Hepatocyte (in vitro differentiated cells): ENCODE data around the gene PTPRD. TPM values are rescaled to one million over a fixed set of nuclear protein-coding genes. Genes with fewer than 3 reads are reported as not detected.
A peak's percentile ranks its signal among the peaks of the same experiment; 100 is the strongest.

ENCODE experiments used
- DNase-seq: peaks from one replicate; pipeline ENCODE4 v3.0.0-alpha.2; 2016; ENCODE audit warnings: low spot score
- H2AFZ ChIP-seq: fragments of 200-600 bp; sonication (generic); 2 replicates; pipeline ENCODE4 v1.6.0; 2016; ENCODE audit warnings: antibody characterized with exemption, mild to moderate bottlenecking
- H3K27ac ChIP-seq: fragments of 200-600 bp; sonication (generic); 2 replicates; pipeline ENCODE4 v1.5.1; 2016; ENCODE audit warnings: mild to moderate bottlenecking
- H3K27me3 ChIP-seq: fragments of 200-600 bp; sonication (generic); 2 replicates; pipeline ENCODE4 v1.6.1; 2016
- H3K36me3 ChIP-seq: fragments of 200-600 bp; sonication (generic); replicated peaks from 2 replicates; pipeline ENCODE4 v1.5.1; 2016; ENCODE audit warnings: low read depth; ENCODE audit not compliant: insufficient read depth
- H3K4me1 ChIP-seq: fragments of 200-600 bp; sonication (generic); 2 replicates; pipeline ENCODE4 v1.5.1; 2016; ENCODE audit warnings: mild to moderate bottlenecking, moderate library complexity; ENCODE audit not compliant: insufficient read depth
- H3K4me2 ChIP-seq: fragments of 200-600 bp; sonication (generic); 2 replicates; pipeline ENCODE4 v1.6.0; 2016
- H3K4me3 ChIP-seq: fragments of 200-600 bp; sonication (generic); 2 replicates; pipeline ENCODE4 v1.5.1; 2016; ENCODE audit warnings: mild to moderate bottlenecking
- H3K79me2 ChIP-seq: fragments of 200-600 bp; sonication (generic); 2 replicates; pipeline ENCODE4 v1.6.0; 2017; ENCODE audit warnings: mild to moderate bottlenecking
- H3K9me2 ChIP-seq: fragments of 200-600 bp; sonication (generic); replicated peaks from 2 replicates; pipeline ENCODE4 v1.6.0; 2017; ENCODE audit warnings: mild to moderate bottlenecking; ENCODE audit not compliant: insufficient read depth
- H3K9me3 ChIP-seq: fragments of 200-600 bp; sonication (generic); 2 replicates; pipeline ENCODE4 v1.5.1; 2016; ENCODE audit warnings: low read depth, mild to moderate bottlenecking
- H4K20me1 ChIP-seq: fragments of 200-600 bp; sonication (generic); 2 replicates; pipeline ENCODE4 v1.6.0; 2016; ENCODE audit warnings: mild to moderate bottlenecking; ENCODE audit not compliant: insufficient read depth, poor library complexity, severe bottlenecking
- CTCF ChIP-seq: fragments of 200-600 bp; sonication (generic); IDR thresholded peaks from 2 replicates; pipeline ENCODE4 v1.5.1; 2016; ENCODE audit warnings: antibody characterized with exemption, mild to moderate bottlenecking; ENCODE audit not compliant: poor library complexity
- EZH2 ChIP-seq: fragments of 200-600 bp; sonication (generic); IDR thresholded peaks from 2 replicates; pipeline ENCODE4 v1.6.1; 2016; ENCODE audit warnings: antibody characterized with exemption, mild to moderate bottlenecking, borderline replicate concordance
- EZH2phosphoT487 ChIP-seq: fragments of 200-600 bp; sonication (generic); IDR thresholded peaks from one replicate; pipeline ENCODE4 v1.6.1; 2018; ENCODE audit warnings: antibody characterized with exemption, mild to moderate bottlenecking, low read depth, moderate library complexity; ENCODE audit not compliant: unreplicated experiment, severe bottlenecking
- WGBS: methylation state at CpG from one replicate; pipeline ENCODE4 v1.1.6; 2016; ENCODE audit warnings: low lambda C conversion rate; ENCODE audit errors: missing lambda C conversion rate; 5-methylcytosine and 5-hydroxymethylcytosine counted together
- polyA plus RNA-seq: library from polyadenylated mRNA; unstranded; fragments of >200 nt; fragmentation: Nextera tagmentation; extraction: Ambion mirVana; gene quantifications from 2 replicates; pipeline ENCODE4 v1.2.1, GENCODE V29; 2016
- total RNA-seq: library from RNA; depleted of rRNA; stranded (reverse); fragments of >200 nt; gene quantifications from 2 replicates; pipeline ENCODE4 v1.2.3, GENCODE V29; 2014

The PTPRD gene
- total and polyA plus RNA-seq, 2 experiments from 2014 or later: 6.5 to 77.6 TPM

GRCh38 chr9:8374471-8374870 lies 2238.3 kb downstream of the PTPRD start:
- no peak overlapping the region for H2AFZ ChIP-seq
- H3K79me2 ChIP-seq: no peaks in the 10 kb centered on the region
- H3K4me3 ChIP-seq: no peak overlapping the region
- H3K27ac ChIP-seq: no peak overlapping the region
- H3K36me3 ChIP-seq: no peaks in the 10 kb centered on the region
- peak; percentile 50 for DNase-seq
- no peak overlapping the region for H3K4me2 ChIP-seq
- H3K4me1 ChIP-seq: peaks cover 10% of the 10 kb centered on the region
- H3K9me2 ChIP-seq: no peaks in the 10 kb centered on the region
- H3K9me3 ChIP-seq: no peaks in the 10 kb centered on the region
- TF ChIP-seq EZH2: no peak
- TF ChIP-seq EZH2phosphoT487: no peak
- no peak for TF ChIP-seq CTCF
- H4K20me1 ChIP-seq: no peaks in the 10 kb centered on the region
- 45% methylated on average over 3 of the region's 3 CpGs for WGBS
- no peaks in the 10 kb centered on the region for H3K27me3 ChIP-seq

GRCh38 chr9:8371686-8372085 lies 2241.1 kb downstream of the PTPRD start:
- Histone ChIP-seq H3K4me2 (no peak overlapping the region), H3K4me1 (no peaks in the 10 kb centered on the region), H3K9me2 (no peaks in the 10 kb centered on the region), H3K79me2 (no peaks in the 10 kb centered on the region), H3K4me3 (no peak overlapping the region), H3K9me3 (no peaks in the 10 kb centered on the region), H2AFZ (no peak overlapping the region), H3K36me3 (no peaks in the 10 kb centered on the region), H4K20me1 (no peaks in the 10 kb centered on the region), H3K27ac (no peak overlapping the region), H3K27me3 (no peaks in the 10 kb centered on the region)
- 93% methylated on average over 2 of the region's 2 CpGs for WGBS
- TF ChIP-seq EZH2phosphoT487: no peak
- TF ChIP-seq EZH2: no peak
- no peak for TF ChIP-seq CTCF
- DNase-seq: no peak

- Histone ChIP-seq H3K9me2 (no peaks in the 10 kb centered on the region), H3K27ac (peak overlapping the region; percentile 72), H3K9me3 (no peaks in the 10 kb centered on the region), H3K4me1 (peaks cover 12% of the 10 kb centered on the region), H3K4me2 (no peak overlapping the region), H3K79me2 (no peaks in the 10 kb centered on the region), H3K27me3 (no peaks in the 10 kb centered on the region), H3K4me3 (no peak overlapping the region), H4K20me1 (no peaks in the 10 kb centered on the region), H3K36me3 (no peaks in the 10 kb centered on the region), H2AFZ (no peak overlapping the region)
- TF ChIP-seq CTCF: no peak
- TF ChIP-seq EZH2: no peak
- no peak for TF ChIP-seq EZH2phosphoT487
- WGBS: 88% methylated on average over 3 of the region's 3 CpGs
- no peak for DNase-seq
Observed at GRCh38 chr9:8366161-8366926, 2246.5 kb downstream of the PTPRD start.
